ENCODE measurements around the gene ACSM5.

ACSM5 gene

GRCh38 chr16:20395946-20396345, 13.4 kb upstream of the ACSM5 start:
- no peak for ATAC-seq
- TF ChIP-seq BACH2 (CRISPR knock-in tag; IDR thresholded peaks at IDR 0.05; ENCODE audit: borderline replicate concordance) (no peak), RARB (CRISPR knock-in tag; IDR thresholded peaks at IDR 0.05) (no peak), TCF4 (CRISPR knock-in tag; IDR thresholded peaks at IDR 0.05; ENCODE audit: borderline replicate concordance) (no peak), ZFP30 (CRISPR knock-in tag; IDR thresholded peaks at IDR 0.05) (no peak), ARNTL (CRISPR knock-in tag; IDR thresholded peaks at IDR 0.05; ENCODE audit: borderline replicate concordance, low read depth) (no peak), GLIS3 (CRISPR knock-in tag; IDR thresholded peaks at IDR 0.05) (no peak), OSR1 (CRISPR knock-in tag; IDR thresholded peaks at IDR 0.05) (no peak), ZNF70 (CRISPR knock-in tag; IDR thresholded peaks at IDR 0.05) (no peak), ZNF565 (CRISPR knock-in tag; conservative IDR thresholded peaks at IDR 0.05; ENCODE audit: low read depth) (no peak)
- TF ChIP-seq, protein P1, sequence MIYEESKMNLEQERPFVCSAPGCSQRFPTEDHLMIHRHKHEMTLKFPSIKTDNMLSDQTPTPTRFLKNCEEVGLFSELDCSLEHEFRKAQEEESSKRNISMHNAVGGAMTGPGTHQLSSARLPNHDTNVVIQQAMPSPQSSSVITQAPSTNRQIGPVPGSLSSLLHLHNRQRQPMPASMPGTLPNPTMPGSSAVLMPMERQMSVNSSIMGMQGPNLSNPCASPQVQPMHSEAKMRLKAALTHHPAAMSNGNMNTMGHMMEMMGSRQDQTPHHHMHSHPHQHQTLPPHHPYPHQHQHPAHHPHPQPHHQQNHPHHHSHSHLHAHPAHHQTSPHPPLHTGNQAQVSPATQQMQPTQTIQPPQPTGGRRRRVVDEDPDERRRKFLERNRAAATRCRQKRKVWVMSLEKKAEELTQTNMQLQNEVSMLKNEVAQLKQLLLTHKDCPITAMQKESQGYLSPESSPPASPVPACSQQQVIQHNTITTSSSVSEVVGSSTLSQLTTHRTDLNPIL (CRISPR knock-in tag; IDR thresholded peaks at IDR 0.05; ENCODE audit: low read depth) = no peak
- TF ChIP-seq, protein P2, sequence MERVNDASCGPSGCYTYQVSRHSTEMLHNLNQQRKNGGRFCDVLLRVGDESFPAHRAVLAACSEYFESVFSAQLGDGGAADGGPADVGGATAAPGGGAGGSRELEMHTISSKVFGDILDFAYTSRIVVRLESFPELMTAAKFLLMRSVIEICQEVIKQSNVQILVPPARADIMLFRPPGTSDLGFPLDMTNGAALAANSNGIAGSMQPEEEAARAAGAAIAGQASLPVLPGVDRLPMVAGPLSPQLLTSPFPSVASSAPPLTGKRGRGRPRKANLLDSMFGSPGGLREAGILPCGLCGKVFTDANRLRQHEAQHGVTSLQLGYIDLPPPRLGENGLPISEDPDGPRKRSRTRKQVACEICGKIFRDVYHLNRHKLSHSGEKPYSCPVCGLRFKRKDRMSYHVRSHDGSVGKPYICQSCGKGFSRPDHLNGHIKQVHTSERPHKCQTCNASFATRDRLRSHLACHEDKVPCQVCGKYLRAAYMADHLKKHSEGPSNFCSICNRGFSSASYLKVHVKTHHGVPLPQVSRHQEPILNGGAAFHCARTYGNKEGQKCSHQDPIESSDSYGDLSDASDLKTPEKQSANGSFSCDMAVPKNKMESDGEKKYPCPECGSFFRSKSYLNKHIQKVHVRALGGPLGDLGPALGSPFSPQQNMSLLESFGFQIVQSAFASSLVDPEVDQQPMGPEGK (CRISPR knock-in tag; IDR thresholded peaks at IDR 0.05; ENCODE audit: borderline replicate concordance) = no peak

GRCh38 chr16:20396846-20397467, 12.4 kb upstream of the ACSM5 start:
- no peak for ATAC-seq

GRCh38 chr16:20397468-20398074, 11.8 kb upstream of the ACSM5 start:
- TF ChIP-seq ARNTL (CRISPR knock-in tag; IDR thresholded peaks at IDR 0.05; ENCODE audit: borderline replicate concordance, low read depth) (no peak), ZFP3 (CRISPR knock-in tag; IDR thresholded peaks at IDR 0.05) (no peak), CSDC2 (CRISPR knock-in tag; IDR thresholded peaks at IDR 0.05) (no peak), OSR1 (CRISPR knock-in tag; IDR thresholded peaks at IDR 0.05) (no peak), TCF4 (CRISPR knock-in tag; IDR thresholded peaks at IDR 0.05; ENCODE audit: borderline replicate concordance) (no peak), SNAI2 (CRISPR knock-in tag; IDR thresholded peaks at IDR 0.05) (no peak), RARB (CRISPR knock-in tag; IDR thresholded peaks at IDR 0.05) (no peak), ISL1 (CRISPR knock-in tag; IDR thresholded peaks at IDR 0.05) (no peak), BACH2 (CRISPR knock-in tag; IDR thresholded peaks at IDR 0.05; ENCODE audit: borderline replicate concordance) (no peak), ZNF565 (CRISPR knock-in tag; conservative IDR thresholded peaks at IDR 0.05; ENCODE audit: low read depth) (no peak), ZNF70 (CRISPR knock-in tag; IDR thresholded peaks at IDR 0.05) (no peak)
- TF ChIP-seq, protein P1 (CRISPR knock-in tag; IDR thresholded peaks at IDR 0.05; ENCODE audit: low read depth) = no peak
- TF ChIP-seq, protein P3, sequence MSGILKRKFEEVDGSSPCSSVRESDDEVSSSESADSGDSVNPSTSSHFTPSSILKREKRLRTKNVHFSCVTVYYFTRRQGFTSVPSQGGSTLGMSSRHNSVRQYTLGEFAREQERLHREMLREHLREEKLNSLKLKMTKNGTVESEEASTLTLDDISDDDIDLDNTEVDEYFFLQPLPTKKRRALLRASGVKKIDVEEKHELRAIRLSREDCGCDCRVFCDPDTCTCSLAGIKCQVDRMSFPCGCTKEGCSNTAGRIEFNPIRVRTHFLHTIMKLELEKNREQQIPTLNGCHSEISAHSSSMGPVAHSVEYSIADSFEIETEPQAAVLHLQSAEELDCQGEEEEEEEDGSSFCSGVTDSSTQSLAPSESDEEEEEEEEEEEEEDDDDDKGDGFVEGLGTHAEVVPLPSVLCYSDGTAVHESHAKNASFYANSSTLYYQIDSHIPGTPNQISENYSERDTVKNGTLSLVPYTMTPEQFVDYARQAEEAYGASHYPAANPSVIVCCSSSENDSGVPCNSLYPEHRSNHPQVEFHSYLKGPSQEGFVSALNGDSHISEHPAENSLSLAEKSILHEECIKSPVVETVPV (CRISPR knock-in tag; IDR thresholded peaks at IDR 0.05) = no peak
- TF ChIP-seq, protein P4, sequence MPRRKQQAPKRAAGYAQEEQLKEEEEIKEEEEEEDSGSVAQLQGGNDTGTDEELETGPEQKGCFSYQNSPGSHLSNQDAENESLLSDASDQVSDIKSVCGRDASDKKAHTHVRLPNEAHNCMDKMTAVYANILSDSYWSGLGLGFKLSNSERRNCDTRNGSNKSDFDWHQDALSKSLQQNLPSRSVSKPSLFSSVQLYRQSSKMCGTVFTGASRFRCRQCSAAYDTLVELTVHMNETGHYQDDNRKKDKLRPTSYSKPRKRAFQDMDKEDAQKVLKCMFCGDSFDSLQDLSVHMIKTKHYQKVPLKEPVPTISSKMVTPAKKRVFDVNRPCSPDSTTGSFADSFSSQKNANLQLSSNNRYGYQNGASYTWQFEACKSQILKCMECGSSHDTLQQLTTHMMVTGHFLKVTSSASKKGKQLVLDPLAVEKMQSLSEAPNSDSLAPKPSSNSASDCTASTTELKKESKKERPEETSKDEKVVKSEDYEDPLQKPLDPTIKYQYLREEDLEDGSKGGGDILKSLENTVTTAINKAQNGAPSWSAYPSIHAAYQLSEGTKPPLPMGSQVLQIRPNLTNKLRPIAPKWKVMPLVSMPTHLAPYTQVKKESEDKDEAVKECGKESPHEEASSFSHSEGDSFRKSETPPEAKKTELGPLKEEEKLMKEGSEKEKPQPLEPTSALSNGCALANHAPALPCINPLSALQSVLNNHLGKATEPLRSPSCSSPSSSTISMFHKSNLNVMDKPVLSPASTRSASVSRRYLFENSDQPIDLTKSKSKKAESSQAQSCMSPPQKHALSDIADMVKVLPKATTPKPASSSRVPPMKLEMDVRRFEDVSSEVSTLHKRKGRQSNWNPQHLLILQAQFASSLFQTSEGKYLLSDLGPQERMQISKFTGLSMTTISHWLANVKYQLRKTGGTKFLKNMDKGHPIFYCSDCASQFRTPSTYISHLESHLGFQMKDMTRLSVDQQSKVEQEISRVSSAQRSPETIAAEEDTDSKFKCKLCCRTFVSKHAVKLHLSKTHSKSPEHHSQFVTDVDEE (CRISPR knock-in tag; IDR thresholded peaks at IDR 0.05) = no peak
- ATAC-seq = no peak

More at GRCh38 chr16:20396846-20397467, 12.4 kb upstream of the ACSM5 start:
- TF ChIP-seq ZFP3 (CRISPR knock-in tag; IDR thresholded peaks at IDR 0.05) = no peak
- no peak for TF ChIP-seq ZNF8 (CRISPR knock-in tag; IDR thresholded peaks at IDR 0.05)
- TF ChIP-seq ESRRG (CRISPR knock-in tag; IDR thresholded peaks at IDR 0.05) = no peak
- no peak for TF ChIP-seq TCF4 (CRISPR knock-in tag; IDR thresholded peaks at IDR 0.05; ENCODE audit: borderline replicate concordance)
- TF ChIP-seq SNAI2 (CRISPR knock-in tag; IDR thresholded peaks at IDR 0.05) = no peak
- no peak for TF ChIP-seq CSDC2 (CRISPR knock-in tag; IDR thresholded peaks at IDR 0.05)
- TF ChIP-seq GLIS3 (CRISPR knock-in tag; IDR thresholded peaks at IDR 0.05) = no peak
- TF ChIP-seq, protein P2 (CRISPR knock-in tag; IDR thresholded peaks at IDR 0.05; ENCODE audit: borderline replicate concordance) = no peak
- TF ChIP-seq OSR1 (CRISPR knock-in tag; IDR thresholded peaks at IDR 0.05) = no peak
- no peak for TF ChIP-seq PPARA (CRISPR knock-in tag; IDR thresholded peaks at IDR 0.05; ENCODE audit: borderline replicate concordance)
- no peak for TF ChIP-seq TOX (CRISPR knock-in tag; IDR thresholded peaks at IDR 0.05; ENCODE audit: borderline replicate concordance)
- no peak for TF ChIP-seq ZNF70 (CRISPR knock-in tag; IDR thresholded peaks at IDR 0.05)

Measured in SK-N-SH treated with all-trans-retinoic acid at 6 μM for 48 hours (cell line).